ENCODE results near the gene SULF2. TPM values are rescaled to one million over a fixed set of nuclear protein-coding genes. Genes with fewer than 3 reads are reported as not detected.

Gene SULF2
- total RNA-seq, 1 donor from 2014 or later: 52.8 TPM

DNA sequence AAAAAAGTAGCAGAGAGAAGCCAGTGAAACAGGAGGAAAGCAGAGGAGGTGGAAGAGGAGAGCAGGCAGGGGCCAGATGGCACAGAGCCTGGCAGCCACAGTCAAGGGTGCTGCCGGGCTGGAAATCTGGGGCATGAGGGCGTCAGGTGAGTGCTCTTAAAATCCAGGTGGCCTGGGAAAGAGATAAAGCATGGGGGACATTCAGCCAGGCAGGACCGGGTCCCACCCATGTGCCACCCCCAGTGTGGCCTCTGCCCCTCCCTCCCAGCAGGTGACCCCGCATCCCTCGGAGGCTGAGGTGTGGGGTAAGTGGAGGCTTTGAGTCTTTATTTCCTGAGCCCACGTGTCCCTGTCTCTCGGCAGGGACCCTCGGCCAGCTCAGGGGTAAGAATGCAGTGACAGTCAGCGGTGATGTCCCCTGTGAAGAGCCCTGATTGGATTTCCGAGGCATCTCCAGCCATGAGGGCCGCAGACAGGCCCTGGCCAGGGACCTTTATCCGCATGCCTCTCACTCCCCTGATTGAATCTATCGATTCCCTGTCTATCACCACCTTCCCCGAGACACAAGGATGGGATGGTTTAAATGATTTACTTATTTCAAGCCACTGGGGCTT, 33.8 kb upstream of the SULF2 start:
- Histone ChIP-seq H3K27me3 (peaks cover 36% of the 10 kb centered on the region), H3K36me3 (no peaks in the 10 kb centered on the region), H3K27ac (no peak overlapping the region), H3K4me1 (no peaks in the 10 kb centered on the region), H3K4me3 (no peak overlapping the region), H3K9me3 (no peaks in the 10 kb centered on the region)
- intact Hi-C loops (cut with DNase I): no loop called here
- DNase-seq (no peak), ATAC-seq (no peak)
- TF ChIP-seq, protein P1, sequence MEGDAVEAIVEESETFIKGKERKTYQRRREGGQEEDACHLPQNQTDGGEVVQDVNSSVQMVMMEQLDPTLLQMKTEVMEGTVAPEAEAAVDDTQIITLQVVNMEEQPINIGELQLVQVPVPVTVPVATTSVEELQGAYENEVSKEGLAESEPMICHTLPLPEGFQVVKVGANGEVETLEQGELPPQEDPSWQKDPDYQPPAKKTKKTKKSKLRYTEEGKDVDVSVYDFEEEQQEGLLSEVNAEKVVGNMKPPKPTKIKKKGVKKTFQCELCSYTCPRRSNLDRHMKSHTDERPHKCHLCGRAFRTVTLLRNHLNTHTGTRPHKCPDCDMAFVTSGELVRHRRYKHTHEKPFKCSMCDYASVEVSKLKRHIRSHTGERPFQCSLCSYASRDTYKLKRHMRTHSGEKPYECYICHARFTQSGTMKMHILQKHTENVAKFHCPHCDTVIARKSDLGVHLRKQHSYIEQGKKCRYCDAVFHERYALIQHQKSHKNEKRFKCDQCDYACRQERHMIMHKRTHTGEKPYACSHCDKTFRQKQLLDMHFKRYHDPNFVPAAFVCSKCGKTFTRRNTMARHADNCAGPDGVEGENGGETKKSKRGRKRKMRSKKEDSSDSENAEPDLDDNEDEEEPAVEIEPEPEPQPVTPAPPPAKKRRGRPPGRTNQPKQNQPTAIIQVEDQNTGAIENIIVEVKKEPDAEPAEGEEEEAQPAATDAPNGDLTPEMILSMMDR (IDR thresholded peaks at IDR 0.05): no peak

GRCh38 chr20:47818466-47818865, 33.2 kb upstream of the SULF2 start:
- intact Hi-C loops (cut with DNase I): no loop called here
- Histone ChIP-seq H3K4me3 (no peak overlapping the region), H3K9me3 (no peaks in the 10 kb centered on the region), H3K27ac (no peak overlapping the region), H3K27me3 (peaks cover 36% of the 10 kb centered on the region), H3K36me3 (no peaks in the 10 kb centered on the region), H3K4me1 (no peaks in the 10 kb centered on the region)
- ATAC-seq: no peak
- no peak for DNase-seq
- TF ChIP-seq, protein P1 (IDR thresholded peaks at IDR 0.05): no peak

DNA sequence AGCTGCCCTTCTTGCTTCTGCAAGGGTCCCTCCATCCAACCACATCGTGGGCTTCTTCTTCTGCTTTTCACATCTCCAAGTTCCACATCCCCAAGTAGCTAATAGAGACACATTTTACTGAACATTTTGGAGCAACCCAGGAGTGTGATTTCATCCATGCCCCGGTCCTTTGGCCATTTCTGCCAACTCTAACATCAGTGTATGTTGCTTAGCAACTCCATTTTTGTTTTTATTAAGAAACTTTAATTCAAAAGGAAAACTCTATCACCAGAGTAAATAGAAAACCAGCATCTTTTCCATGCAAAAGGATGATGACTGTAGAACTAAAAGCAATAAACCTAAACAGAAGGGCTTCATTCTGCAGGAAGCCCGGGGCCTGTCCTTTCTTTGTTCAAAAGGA, 32.7 kb upstream of the SULF2 start:
- ATAC-seq (no peak), DNase-seq (no peak)
- H3K9me3 ChIP-seq: no peaks in the 10 kb centered on the region
- TF ChIP-seq, protein P1 (IDR thresholded peaks at IDR 0.05): no peak
- H3K36me3 ChIP-seq: no peaks in the 10 kb centered on the region
- H3K4me3 ChIP-seq: no peak overlapping the region
- intact Hi-C loops (cut with DNase I): no loop called here
- no peaks in the 10 kb centered on the region for H3K4me1 ChIP-seq
- H3K27me3 ChIP-seq: peaks cover 36% of the 10 kb centered on the region
- H3K27ac ChIP-seq: no peak overlapping the region

DNA sequence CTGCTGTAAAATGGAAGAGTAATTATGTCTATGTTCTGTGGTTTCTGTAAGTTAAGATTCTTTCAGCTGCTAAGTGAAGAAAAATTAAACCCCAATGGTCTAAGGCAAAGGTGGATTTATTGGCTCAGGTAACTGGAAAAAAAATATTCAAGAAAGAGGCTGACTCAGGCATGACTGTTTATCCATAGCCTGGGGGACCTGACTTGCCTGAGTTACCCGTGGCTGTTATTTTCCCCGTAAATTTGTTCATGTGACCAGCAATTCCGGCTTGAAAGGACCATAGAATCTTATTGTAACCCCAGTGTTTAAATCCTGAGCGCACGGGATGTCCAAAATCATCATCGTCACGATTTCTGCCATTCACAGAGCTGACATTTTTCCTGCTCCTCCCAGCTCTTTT, 32.3 kb upstream of the SULF2 start:
- DNase-seq: no peak
- peaks cover 36% of the 10 kb centered on the region for H3K27me3 ChIP-seq
- no peaks in the 10 kb centered on the region for H3K4me1 ChIP-seq
- no peaks in the 10 kb centered on the region for H3K36me3 ChIP-seq
- H3K9me3 ChIP-seq: no peaks in the 10 kb centered on the region
- intact Hi-C loops (cut with DNase I): no loop called here
- ATAC-seq: no peak
- TF ChIP-seq, protein P1 (IDR thresholded peaks at IDR 0.05): no peak
- H3K27ac ChIP-seq: no peak overlapping the region
- no peak overlapping the region for H3K4me3 ChIP-seq

- DNase-seq (peak; percentile 28), ATAC-seq (no peak)
- H3K4me1 ChIP-seq: no peaks in the 10 kb centered on the region
- TF ChIP-seq, protein P1 (IDR thresholded peaks at IDR 0.05): no peak
- H3K36me3 ChIP-seq: no peaks in the 10 kb centered on the region
- H3K27ac ChIP-seq: no peak overlapping the region
- H3K4me3 ChIP-seq: no peak overlapping the region
- H3K27me3 ChIP-seq: peaks cover 37% of the 10 kb centered on the region
- H3K9me3 ChIP-seq: no peaks in the 10 kb centered on the region
- intact Hi-C loops (cut with DNase I): no loop called here
These were observed 31.5 kb upstream of the SULF2 start for GRCh38 chr20:47816487-47817451.
